HG02588 (cell line): ENCODE data around the gene RARRES1.

ENCODE experiments used
- ATAC-seq: cut with Tn5 transposase; IDR thresholded peaks from one replicate; pipeline ENCODE4 v1.9.1; 2021; ENCODE audit warnings: mild to moderate bottlenecking, moderate library complexity; ENCODE audit not compliant: unreplicated experiment

Gene RARRES1

DNA sequence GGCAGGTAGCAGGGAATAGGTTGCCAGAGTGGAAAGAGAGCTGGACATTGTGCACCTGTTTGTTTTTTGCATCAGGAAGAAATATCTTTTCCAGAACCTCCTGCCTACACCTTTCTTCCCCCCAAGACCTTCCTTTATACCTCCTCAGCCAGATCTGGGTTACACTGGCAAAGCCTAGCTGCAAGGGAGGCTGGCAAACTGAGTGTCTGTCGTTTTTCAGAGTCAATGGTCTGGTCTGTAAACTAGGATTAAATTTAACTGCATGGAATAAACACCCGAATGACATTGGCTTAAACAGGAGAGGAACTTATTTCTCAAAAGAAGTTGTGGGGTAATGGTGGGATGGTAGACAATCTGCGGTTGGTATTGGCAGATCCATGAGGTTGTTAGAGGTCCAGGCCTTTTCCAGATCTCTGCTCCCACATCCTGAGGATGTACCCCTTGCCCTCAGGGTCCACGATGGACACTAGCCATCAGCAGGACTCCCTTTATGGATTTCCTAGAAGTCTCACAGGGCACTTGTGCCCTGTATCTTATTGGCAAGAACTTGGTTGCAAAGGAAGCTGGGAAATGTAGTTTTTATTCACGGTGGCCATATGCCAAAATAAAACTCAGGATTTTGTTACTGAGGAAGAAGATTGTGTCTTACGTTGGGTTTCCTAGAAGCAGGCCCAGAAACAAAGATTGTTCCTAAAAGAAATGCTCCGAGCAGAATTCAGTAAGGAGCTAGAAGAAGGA, 3.2 kb upstream of the RARRES1 start:
- ATAC-seq, result no peak

DNA sequence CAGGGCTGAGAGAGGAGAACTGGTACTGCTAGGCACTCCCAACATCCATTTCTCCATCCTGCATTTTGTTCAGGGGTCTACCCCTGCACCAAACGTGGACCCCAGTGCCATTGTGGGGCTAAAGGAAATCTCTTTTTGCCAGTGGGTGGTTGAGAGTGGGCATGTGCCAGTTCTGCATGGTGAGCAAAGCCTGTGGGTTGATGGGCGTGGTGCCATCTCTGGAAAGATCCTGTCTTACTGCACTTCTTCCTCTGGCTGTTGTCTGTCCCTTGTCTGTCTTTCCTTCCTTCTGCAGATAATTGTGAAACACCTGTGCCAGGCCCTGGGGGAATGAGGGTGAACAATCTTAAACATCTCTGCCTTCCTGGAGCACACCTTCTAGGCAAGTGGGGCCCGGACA, 1.4 kb upstream of the RARRES1 start:
- ATAC-seq, result no peak

DNA sequence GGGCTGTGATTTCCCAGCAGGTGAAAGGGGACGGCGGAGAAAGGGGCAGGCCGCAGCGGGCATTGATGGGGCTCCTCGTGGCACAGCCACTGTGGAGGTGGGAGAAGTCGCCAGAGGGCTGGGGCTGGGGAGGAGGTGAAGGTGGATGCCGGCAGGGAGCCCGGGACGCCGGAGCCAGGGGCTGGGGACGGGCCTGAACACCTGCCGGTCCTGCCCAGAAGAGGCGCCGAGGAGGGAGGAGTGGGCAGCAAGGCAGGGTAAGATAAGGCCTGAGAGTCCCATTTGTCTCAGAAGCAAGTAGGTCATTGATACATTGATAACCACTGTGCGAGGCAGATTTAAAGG, 571 bp upstream of the RARRES1 start:
- ATAC-seq, result no peak

- no peak for ATAC-seq
Observed at GRCh38 chr3:158731486-158731885, 771 bp downstream of the RARRES1 start.

DNA sequence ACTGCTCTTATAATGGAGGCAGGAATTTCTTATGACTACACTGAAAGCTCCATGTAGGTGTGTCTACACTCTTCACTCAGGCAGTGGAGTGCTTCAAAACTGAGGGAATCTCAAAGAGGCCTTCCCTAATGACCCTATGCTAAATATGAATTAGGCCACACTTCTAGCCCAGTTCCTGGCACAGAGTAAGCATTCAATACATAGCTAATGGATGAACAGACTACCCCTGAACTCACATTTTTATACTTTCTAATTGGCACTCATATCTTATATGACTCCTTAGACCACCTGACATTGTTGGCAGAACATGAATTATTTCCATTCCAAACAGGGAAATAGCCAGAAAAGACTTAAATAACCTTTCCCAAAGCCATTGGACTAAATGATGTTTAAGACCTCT, 3.4 kb downstream of the RARRES1 start:
- ATAC-seq, result no peak

DNA sequence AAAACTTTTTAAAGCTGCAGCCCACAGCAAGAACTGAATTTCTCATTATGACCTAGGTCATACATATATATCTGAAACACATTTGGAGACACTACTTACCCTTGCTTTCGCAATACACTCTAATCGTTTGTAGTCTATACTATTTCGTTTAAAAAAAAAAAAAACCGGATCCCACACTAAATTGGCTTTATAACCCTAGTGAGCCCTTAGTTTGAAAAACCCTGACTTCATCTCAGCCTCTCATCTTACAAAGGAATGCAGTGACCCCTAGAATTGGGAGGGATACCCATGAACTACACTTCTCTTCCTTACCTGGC, 4.2 kb downstream of the RARRES1 start:
- ATAC-seq, result no peak

DNA sequence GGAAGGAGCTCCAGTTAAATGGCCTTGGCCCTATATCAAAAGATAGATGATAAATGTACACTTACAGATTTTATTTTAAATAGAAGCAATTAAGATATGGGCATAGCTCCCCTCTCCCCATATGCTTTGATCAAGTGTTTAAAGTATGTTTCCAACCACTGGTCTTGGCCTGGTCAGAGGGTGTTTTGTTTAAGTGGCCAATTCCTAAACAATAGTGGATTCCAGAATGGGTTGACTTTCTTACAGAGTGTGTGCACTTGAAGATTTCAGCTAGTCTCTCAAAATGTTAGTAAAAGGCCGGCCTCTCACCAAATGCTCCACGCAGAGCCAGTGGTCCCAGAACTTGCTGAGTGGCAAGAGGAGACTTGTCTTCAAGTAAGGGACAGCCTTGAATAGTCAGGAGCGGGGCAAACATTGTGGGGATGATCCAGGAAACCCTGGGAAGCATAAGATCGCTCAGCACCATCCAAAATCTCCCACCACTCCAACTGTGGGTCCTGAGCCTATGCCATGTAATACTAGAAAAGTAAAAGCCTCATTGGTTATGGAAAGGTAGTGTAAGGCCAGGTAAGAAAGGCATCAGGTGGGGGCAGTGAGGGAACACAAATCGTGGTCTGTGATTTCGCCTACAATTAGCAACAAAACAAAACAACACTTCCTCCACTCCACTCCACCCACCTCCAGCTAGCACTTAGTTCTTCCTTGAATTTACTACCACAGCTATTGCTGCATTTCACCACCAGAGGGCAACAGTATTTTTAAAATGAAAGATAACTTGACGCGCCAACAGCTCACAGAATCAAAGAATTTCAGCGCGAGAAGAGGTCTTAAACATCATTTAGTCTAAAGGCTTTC, 4.8 kb downstream of the RARRES1 start:
- peak; percentile 66 for ATAC-seq

DNA sequence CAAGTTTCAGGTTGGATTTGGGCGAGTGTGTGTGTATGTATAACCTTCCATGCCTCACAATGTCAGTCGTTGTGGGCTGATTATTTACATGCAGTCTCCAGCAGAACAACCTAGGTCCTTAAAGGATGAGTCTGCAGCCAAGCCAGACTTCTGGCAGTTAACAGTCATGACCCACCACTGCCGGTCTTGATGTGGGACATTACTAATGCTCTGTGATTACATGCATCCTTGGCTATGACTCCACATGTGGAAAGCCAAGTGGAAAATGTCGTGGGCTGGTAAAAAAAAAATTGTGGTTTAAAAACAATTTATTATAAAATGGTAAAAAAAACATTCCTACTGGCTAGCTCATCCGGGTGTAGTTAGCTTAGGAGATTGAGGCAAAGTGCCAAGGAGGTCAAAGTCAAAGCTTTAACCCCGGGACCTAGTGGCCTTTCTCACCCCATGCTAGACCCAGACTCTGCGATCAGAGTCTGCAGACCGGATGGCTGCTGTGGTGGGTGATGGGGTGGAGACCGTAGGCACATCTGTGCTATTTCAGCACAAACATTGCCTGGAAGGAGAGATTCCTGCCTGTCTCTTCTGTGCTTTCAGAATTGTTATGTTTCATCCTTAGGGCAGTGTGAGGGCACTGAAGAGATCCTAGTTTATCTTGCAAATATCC, 6.8 kb downstream of the RARRES1 start:
- ATAC-seq, result no peak

GRCh38 chr3:158723991-158724390, 8.3 kb downstream of the RARRES1 start:
- ATAC-seq, result no peak

GRCh38 chr3:158722108-158722507, 10.1 kb downstream of the RARRES1 start:
- no peak for ATAC-seq

DNA sequence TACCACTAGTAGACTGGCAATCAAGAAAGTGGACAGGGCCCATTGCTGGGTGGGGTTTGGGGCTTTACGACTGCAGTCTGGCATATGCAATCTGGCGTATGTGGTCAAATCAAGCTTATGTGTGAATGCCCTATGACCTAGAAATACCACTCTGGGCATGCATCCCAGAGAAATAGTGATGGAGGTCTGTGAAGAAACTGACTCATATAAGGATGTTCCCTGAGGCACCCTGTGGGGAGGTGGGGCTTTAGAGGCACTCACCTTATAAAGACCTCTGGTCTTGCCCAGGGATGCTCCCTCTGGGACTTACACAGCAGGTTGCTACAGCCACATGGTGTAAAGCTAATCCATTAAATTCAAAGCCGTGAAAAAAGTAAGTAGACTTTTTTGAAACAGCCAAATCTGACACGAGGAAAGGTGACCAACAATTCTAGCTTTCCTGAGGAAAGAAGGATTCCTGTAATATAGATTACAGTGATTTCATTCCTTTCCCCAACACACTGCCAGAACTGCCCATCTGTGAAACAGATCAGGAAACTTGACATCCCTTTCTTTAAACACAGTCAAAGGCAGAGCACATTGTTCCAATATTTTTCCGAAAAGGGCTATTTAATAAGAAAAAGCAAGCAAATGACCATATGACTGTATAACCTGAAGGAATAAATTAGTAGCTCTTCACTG, 13.6 kb downstream of the RARRES1 start:
- ATAC-seq, result no peak

DNA sequence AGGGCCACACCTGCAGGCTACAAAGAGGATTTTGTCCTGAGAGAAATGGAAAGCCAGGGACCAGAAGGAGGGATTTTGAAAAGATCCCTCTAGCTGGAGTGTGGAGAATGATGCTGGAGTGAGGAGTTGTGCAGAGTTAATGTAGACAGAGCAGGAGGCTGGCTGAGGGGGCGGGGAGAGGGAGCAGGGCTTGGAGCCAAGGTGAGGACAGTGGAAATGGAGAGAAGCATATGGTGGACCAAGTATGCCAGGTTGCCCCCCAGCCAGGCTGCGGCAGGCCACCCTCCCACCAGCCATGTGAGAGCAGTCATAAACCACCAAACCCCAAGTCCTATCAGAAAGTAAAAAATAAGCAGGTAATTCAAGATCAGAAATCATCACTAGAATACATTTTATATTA, 14.7 kb downstream of the RARRES1 start:
- ATAC-seq, result no peak

- ATAC-seq, result no peak
Observed at GRCh38 chr3:158713094-158713499, 19.2 kb downstream of the RARRES1 start.

- peak; percentile 40 for ATAC-seq
Observed at GRCh38 chr3:158712443-158712842, 19.8 kb downstream of the RARRES1 start.

DNA sequence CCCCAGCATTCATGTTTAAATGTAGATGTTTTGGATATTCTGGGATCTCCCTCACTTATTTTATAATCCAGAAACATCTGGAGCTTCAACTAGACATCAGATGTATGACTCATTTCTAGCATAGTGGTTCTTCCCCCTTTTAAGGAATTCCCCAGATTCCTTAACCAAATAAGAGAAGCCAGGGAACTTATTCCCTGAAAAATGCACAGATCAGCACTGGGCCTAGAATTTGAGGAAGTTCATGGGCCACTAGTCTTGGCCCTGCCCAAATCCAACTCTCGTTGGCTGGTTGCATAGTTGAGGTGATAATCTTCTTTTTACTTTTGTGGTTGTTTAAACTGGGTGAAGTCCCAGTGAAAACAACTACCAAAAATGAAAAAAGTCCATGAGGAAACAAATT, 20.4 kb downstream of the RARRES1 start:
- ATAC-seq, result peak; percentile 38

- no peak for ATAC-seq
Observed at GRCh38 chr3:158710601-158711000, 21.7 kb downstream of the RARRES1 start.

- no peak for ATAC-seq
Observed at GRCh38 chr3:158709666-158710083, 22.6 kb downstream of the RARRES1 start.

DNA sequence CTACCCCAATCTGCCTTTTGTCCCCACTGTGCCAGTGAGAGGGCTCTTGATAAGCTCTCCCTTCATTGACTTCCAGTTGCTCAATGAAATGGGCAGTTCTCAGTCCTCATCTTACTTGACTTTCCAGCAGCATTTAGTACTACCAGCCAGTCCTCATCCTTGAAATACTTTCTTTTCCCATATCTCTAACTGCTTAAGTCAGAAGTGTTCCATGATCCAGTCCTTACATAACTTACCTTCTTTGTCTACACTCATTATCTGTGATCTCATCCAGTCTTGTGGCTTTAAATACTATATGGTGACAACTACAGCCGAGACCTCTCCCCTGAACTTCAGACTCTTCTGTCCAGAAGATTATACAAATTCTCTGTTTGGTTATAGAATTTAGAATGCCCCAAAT, 28.7 kb downstream of the RARRES1 start:
- no peak for ATAC-seq

DNA sequence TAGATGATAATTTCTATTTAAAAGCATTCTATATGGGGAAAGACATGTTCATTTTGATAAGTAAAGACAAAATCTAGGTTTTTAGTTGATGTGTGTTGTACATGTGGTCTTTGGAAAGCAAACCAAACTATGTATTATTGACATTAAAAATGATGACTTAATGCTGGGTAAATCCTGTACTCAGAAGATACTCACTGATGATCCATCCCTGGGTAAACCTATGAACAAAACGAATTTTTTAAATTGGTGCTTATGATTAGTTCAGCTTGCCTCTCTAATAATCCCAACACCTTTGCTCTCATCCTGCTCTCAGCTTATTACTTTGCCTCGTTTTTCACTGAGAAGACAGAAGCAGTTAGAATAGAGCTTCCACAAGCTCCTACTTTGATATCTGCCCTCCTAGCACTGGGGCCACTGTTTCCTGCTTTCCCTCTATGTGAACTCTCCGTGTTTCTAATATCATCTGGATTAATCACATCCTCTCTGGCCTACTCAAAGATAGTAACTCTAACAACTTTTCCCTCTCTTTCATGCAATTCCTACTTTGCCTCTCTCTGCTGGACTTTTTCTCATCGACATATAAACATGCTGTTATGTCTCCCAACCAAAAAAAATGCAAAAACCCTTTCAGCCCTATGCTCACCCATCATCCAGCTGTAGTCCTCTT, 29.3 kb downstream of the RARRES1 start:
- ATAC-seq, result no peak

GRCh38 chr3:158701420-158702065, 30.7 kb downstream of the RARRES1 start:
- no peak for ATAC-seq
